NCI-H774 (cell line): ENCODE measurements around the gene SLC39A11.
"Not testable (repeated sequence)": the region's sequence is repeated elsewhere in the genome, so short reads cannot be mapped to it uniquely, and the experiment has no call there.

Experiments
- DNase-seq: peaks from one replicate; lab custom pipeline; 2025; lab: John Stamatoyannopoulos, UW

The SLC39A11 gene

DNA sequence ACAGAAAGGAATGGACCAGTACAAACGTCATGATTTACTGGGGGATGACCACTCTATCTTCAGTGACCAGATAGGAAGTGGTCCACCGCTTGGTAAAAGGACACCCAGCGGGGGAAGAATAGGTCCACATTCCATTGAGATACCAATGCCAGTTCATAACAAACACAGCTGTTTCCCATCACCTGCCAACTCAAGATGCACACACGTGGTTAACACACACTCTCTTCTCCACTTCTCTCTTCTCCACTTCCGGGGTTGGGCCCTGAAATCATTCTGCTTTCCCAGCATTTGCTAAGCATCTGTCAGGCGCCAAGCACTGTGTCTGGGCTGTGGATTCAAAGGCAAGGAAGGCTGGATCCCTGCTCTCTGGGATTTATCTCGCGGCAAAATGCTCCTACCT, 175.5 kb downstream of the SLC39A11 start:
- no peak for DNase-seq

DNA sequence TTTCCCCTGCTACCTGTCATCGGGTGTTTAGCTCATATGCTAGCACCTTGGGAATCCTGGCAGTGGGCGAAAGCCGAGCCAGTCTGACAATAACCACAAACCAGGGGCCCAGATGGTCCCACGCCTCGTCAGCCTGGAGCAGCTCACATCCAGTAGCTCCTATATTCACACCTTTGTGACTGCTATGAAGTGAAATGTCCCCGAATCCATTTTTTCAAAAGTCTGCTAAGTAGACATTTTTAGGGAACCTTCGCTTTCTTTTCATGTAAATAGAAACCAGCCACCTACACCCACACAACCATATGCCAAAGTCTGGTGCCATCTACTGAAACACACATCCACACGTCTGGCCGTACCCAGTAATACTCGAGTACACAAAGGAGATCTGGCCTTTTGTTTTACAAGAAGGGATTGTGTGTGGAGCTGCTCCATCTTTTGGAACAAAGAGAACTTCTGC, 176.8 kb downstream of the SLC39A11 start:
- no peak for DNase-seq

DNA sequence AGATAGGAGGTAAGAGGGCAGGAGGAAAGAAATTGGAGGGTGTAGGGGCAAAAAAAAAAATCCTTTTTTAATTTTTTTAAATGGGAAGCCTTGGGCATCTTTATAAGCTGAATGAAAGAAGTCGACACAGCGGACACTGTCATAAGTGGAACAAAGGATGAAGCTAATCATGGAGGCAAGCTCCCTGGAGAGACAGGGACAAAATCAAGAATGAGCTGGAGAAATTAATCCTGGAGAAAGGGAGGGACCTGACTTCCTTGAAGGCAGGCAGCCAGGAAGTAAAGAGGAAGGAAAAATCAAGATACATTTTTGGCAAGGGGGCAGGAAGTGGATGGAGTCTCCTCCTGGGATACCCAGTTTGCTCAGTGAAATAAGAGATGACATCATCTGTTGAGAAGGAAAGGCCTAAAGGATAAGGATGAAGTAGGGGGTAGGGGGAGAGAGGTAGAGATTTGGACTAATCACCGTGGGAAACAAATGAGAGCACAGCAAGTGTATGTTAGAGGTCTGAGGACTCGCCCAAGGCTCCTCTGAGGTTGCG, 179.3 kb downstream of the SLC39A11 start:
- no peak for DNase-seq

DNA sequence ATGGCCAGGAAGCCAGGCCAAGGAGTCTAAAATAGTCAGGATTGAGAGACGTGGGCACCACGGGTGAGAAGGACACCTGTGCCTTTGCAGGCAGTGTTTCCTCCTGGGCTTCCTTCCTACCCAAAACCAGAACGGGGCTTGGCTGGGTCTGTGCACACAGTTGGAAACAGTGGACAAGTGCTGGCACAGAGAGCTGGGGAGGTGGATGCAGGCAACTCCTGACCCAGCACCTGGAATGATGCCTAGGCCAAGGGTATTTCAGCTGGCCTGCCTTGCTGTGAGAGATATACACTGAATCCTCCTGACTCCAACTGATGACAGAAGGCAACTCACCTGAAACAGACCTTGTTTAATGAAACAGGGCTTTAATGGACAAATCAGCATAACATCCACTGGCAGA, 186.2 kb downstream of the SLC39A11 start:
- DNase-seq, result no peak

DNA sequence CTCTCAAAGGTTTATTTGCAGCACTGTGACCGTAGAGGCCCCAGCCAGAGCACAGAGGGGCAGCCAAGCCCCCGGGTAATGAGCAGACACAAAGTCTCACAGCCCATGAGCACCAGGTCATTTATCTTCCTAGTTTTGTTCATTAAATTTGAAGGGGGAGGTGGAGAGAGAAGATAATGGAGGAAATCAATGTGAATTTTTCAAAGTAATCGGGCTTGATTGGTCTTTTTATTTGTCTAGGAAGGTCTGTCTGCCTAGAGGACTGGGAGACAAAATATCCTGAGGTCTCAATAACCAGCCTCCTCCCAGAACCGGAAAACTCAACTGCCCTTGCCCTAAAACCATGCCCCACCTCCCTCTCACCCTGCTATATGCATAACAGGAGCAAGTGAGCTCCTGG, 189.0 kb downstream of the SLC39A11 start:
- DNase-seq, result no peak

DNA sequence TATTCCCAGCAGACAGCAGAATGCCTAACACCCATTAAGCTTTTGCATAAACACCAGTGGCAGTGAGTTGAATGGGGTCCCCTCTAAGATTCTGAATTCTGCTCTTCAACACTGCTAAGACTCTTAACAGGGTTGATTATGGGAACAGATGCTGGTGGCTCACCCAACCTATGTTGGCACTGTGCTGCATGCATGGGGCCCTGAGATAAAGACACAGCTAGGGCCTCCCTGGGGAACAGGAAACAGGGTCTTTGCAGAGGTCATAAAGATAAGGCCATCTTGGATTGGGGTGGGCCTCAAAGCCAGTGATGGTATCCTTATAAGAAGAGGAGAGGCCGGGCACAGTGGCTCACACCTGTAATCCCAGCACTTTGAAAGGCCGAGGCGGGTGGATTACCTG, 190.8 kb downstream of the SLC39A11 start:
- no peak for DNase-seq

DNA sequence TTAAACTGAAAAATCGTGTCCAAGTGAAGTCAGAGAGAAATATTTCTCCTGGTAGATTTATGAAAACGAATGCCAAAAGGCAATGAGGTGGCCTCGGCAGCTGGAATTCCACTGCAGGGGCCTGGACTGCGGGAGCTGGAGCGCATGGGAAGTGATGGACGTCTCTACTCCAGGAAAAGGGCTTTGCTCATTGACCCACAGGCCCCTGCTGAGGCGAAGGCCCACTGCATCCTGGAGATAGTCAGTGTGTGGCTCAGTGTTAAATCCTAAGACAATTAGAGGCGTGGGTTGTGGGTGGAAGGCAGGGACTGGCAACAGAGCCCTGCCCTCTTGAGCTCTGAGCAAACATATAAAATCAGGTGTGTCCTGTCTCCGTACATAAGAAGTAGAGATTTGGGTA, 191.4 kb downstream of the SLC39A11 start:
- no peak for DNase-seq

DNA sequence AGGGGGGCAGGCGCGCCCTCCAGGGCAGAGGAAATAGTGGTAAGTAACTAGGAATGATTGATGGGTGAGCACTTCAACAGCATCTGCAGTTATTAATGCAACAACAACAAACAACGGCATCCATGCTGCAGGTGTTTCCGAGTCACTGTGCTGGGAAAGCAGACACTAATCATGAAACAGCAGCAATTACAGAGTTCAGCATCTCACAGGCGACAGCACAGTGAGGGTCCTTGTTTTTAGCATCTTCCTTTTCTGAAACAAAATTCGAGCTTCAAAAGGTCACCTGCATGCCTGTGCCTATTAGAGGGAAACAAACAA, 191.9 kb downstream of the SLC39A11 start:
- no peak for DNase-seq

DNA sequence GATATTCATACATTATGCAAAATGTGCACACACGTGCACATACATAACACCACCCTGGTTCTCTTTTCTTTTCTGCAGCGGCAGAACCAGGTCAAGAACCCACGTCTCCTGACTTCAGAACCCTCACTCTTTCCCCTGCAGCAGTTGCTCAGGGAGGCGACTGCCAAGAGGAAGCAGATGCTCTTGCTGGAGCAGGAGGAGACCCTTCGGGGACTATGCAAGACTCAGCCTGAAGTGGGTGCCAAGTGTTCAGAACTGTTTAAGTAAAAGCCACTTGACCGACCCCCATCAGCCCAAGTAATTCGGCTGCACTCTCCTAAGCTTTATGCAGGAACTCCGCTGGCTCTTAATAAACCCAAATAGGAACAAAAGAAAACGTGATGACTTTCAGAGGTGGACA, 193.8 kb downstream of the SLC39A11 start:
- no peak for DNase-seq

DNA sequence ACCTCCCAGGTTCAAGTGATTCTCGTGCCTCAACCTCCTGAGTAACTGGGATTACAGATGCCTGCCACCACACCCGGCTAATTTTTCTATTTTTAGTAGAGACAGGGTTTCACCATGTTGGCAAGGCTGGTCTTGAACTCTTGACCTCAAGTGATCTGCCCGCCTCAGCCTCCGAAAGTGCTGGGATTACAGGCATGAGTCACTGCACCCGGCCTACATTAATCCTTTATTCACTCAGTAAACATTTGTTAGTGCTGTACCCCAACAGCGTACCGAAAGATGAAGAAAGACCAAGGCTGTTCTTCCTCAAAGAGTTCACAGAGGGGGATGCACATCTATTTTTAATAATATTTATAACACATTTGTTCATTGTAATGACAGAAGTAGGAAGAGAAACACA, 196.2 kb downstream of the SLC39A11 start:
- not testable (repeated sequence) for DNase-seq

DNA sequence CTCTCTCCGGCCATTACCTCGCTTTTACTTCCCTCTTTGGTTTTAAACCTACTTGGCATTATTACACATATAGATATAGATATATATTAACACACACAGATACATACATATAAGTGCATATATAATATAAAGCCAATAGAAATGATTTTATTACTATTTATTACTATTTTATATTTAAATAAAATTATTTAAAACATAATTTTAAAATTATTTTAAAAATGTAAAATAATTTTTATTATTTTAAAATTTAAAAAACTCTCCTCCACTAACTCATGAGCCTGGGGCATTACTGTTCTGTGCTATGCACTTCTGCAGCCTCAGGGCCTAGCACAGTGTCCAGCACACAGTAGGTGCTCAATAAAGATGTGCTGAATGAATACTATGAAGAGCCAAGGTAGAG, 200.9 kb downstream of the SLC39A11 start:
- DNase-seq, result no peak

DNA sequence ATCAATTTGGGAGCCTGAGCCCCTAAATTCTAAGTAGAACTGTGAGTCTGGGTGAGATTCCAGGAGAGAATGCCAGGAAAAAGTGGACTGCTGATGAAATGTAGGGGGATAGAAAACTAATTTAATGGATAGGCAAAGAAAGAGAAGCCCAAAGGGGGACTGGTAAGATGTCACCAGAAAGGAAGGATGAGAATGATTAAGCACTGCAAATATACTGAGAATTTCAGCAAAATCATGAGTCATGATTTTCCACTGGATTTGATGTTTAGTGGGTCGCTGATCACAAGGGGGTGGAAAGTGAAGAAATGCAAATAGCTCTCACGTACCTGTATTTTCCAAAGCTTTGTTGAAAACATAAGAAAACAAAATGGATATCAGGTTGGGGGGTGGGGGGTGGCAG, 201.8 kb downstream of the SLC39A11 start:
- DNase-seq, result no peak

DNA sequence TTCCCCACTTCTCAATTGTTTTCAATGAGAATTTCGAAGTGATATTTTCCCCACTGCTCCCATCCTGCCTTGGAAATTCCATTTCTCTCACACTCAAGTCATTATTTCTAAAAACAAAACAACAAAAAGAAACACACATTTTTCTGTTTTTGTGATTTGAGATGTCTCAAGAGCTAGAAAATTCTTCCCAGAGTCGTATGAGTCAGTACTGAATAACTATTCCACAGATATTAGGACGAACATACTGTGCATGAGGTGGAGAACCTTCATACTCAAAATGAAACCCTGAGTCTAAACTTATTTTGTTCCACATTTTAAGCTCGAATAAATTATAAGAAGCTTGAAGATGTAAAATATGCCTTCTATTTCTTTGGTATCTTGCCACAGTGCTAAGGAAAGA, 204.6 kb downstream of the SLC39A11 start:
- no peak for DNase-seq

DNA sequence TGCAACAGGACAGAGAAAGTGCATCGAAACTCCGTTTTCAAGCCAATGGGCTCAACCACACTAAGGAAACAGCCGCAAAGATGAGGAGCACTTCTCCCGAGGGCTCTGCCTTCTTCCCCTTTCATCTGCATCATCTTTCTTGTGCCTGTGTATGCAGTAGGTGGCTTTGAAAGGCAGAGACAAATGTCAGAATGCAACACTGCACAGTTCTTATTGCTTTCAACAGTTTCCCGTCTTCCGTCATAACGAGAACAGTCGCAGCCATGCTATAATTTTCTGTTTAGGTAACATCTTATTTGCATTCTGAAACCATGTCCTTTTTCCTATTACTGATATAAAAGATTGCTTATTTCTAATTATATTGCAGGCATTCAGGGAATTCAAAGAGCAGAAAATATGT, 205.2 kb downstream of the SLC39A11 start:
- no peak for DNase-seq

DNA sequence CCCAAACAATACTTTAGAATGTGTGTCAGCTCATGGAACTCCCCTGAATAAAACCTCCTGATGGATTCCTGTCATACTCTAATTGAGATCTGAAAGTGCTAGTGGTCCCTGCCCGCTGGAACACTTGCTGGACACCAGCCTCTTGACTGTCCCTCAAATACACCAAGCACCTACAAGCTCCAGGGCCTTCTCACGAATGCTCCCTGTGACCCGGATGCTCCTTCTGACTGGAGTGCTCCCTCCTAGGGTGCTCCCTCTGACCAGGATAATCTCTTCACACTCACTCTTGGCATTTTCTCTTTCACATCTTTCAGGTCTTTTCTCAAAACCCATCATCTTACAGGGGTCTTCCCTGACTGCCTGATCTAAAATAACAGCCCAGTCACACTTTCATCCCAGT, 205.9 kb downstream of the SLC39A11 start:
- no peak for DNase-seq

DNA sequence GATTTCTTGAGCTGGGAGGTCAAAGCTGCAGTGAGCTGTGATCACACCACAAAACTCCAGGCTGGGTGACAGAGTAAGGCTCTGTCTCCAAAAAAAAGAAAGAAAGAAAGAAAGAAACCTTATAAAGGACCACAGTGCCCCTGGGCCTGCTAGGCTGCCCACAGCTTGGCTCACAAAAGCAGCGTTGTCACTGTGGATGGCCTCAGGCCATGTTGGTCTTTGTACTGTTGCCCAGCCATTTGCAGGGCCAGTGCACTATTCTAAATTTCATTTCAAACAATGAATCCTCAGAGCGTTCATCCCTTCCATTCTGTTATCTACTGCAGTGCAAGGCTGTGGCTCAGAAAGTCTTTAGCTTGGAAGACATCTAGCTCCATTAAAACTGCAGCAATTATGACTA, 208.4 kb downstream of the SLC39A11 start:
- DNase-seq, result no peak

DNA sequence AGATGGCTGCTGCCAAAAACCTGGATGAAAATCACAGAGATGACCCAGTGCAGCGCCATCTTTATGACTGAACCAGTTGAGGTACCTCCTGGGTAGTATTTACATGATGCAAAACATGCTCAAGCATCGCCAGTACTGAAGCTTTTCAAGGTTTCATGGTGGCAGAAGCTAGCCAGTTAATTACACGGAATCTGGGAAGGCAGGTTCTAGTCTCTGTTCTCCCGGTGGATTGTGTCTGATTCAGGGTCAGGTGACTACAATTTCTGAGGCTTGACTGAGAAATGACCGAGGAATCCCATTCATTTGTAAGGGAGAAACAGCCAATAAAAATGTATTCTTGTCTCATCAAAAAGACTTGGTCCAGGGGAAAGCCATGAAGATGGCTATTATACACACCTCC, 209.1 kb downstream of the SLC39A11 start:
- DNase-seq, result no peak

DNA sequence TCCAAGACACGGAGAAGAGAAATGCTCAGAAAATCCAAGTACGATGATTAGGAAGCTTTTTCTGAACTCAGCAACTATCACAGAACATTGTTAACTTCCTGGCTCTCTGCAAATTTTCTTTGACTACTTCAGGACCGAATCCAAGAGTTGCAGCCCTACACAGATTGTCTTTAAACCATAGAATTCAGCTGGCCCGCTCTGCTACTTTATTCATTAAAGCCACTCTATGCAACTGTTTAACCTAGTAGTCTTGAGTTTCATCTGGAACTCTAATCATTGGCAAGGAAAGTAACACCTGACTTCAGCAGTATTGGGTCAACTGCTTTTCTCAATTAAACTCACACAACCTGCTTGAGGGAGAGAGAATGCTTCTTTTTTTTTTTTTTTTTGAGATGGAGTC, 210.1 kb downstream of the SLC39A11 start:
- DNase-seq, result no peak

DNA sequence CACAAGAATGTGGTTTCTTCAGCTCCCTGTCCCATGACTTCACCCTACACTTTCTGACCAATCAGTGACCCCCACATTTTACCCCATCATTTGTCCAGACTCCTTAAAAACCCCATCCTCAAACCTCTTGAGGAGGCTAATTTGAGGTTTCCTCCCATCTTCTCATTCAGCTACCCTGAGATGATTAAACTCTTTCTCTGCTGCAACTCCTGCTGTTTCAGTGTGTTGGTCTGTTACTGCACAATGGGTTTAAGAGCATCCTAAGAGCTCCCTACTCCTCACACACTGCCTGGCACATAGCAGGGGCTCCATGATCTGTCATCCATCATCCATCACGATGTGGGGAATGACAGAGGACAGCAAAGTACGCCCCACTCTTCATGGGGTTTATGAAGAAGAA, 212.6 kb downstream of the SLC39A11 start:
- DNase-seq, result no peak

DNA sequence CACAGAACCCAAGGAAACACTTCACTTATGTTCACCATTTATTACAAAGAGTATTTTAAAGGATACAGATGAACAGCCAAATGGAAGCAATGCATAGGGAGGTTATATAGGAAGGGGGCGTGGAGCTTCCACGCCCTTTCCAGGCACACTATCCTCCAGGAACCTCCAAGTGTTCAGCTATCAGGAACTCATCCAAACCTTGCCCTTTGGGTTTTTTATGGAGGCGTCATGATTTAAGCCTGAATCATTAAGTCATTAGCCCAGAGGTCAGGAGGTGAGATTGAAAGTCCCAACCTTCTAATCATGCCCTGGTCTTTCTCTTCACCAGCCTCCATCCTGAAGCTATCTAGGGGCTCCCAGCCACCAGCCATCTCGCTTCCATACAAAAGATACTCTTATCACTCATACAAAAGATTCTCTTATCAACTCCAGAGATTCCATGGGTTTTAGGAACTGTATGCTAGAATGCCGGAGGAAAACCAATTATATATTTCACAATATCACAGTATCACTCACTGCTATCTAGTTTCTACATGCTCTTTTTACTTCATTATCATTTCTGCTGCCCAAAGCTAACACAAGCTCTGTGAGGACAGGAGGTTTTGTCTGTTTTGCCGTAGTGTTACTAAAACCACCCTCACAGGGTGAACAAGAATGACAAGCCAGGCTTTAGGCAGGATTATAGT, 213.4 kb downstream of the SLC39A11 start:
- no peak for DNase-seq

DNA sequence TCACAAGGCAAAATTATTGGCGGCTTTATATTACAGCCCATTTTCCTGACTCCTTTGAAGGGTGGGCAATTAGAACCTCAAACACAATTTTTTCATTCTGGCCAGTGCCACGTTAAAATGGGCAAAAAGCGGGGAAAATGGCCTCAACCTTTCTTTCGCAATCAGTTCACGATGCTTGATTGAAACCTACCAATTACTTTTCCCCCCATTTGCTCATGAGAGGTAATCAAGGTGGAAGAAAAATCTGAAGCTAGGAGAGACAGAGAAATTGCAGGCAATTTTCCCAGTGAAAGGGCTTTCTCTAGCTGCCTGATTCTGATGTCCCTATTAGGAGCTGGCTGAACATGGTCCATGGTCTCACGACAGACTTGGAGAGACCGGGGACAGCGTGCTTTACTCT, 215.1 kb downstream of the SLC39A11 start:
- DNase-seq, result no peak

DNA sequence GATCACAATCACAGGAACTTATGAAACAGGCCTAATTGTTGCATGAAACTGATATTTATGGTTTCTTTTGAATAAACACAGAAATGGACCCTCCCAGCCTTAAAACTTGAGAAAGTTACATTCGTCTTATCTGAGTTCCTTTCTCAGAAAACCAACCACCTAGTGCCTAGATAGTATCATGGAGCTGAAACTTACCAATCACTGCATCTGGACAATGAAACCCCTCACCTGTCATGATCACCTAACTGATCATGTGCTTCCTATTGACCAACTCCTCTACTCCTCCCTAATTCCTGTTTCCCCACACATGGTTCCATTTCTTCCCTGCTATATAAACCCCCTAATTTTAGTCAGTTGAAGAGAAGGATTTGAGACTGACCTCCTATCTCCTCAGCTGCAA, 216.1 kb downstream of the SLC39A11 start:
- no peak for DNase-seq

DNA sequence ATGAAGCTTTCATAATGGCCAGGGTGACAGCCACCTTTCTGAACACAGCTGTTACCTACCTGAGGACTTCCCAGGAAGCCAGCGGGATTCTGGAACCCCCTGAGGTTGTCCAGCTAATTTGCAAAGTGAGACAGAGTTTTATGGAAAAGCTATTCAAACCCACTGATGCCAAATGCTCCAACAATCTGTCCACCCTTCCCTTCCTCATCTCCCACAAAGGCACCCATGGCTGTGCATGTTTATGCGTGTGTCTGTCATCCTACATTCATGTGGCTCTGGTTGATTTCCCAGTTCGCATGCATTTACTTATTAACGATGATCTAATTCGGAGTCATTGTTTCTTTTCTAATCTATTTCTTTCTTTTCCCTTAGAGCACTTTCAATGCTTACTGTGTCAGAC, 217.1 kb downstream of the SLC39A11 start:
- DNase-seq, result no peak

DNA sequence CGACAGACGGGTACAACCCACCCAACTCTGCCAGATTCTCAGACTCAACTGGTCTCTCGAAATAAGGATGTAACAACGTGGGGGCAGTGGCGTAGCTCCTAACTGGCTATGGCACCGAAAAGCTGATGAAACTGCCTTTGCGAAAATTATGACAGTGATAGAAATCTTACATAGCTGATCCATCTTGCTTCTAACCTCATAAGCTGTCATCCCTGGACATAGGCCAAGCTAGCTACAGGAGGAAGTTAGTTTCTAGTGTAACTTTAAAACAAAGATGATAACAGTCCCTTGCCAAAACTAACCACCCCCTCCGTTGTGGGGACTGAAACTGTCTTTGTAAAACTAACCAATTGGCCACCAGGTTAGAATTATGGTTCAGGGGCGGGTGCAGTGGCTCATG, 220.1 kb downstream of the SLC39A11 start:
- DNase-seq, result no peak
